Activated B cell treated with CpG ODN at 0.5 μM for 24 hours (primary cell): ENCODE measurements around the gene SNX12. TPM values are rescaled to one million over a fixed set of nuclear protein-coding genes. Genes with fewer than 3 reads are reported as not detected.

Experiments
- ATAC-seq: fragments of 200-7000 bp; cut with Tn5 transposase; one replicate; pipeline ENCODE4 v1.10.0; 2021; ENCODE audit warnings: low read depth, mild to moderate bottlenecking, moderate library complexity
- CTCF ChIA-PET: fragments of 350-600 bp; sonication (Branson Sonifier 250); formaldehyde crosslinking; loops from one replicate; lab custom pipeline; 2021; ENCODE audit warnings: antibody characterized with exemption; lab: Charles Lee
- POLR2A ChIA-PET: fragments of 350-600 bp; sonication (Branson Sonifier 250); formaldehyde crosslinking; loops from one replicate; lab custom pipeline; 2021; ENCODE audit warnings: antibody characterized with exemption; lab: Charles Lee
- DNase-seq: peaks from one replicate; pipeline ENCODE4 v3.0.0; 2022
- H3K27ac Mint-ChIP-seq: one replicate; pipeline ENCODE4 v1.8.0; 2020; ENCODE audit warnings: mixed read lengths
- H3K27me3 Mint-ChIP-seq: one replicate; pipeline ENCODE4 v1.8.0; 2021; ENCODE audit warnings: mixed read lengths
- H3K36me3 Mint-ChIP-seq: one replicate; pipeline ENCODE4 v1.8.0; 2021; ENCODE audit warnings: low read depth, mixed read lengths
- H3K4me1 Mint-ChIP-seq: one replicate; pipeline ENCODE4 v1.8.0; 2021; ENCODE audit warnings: mixed read lengths
- H3K4me3 Mint-ChIP-seq: one replicate; pipeline ENCODE4 v1.8.0; 2020; ENCODE audit warnings: mild to moderate bottlenecking, mixed read lengths
- H3K9me3 Mint-ChIP-seq: one replicate; pipeline ENCODE4 v1.8.0; 2020; ENCODE audit warnings: mixed read lengths
- intact Hi-C: fragments of 100-400 bp; cut with micrococcal nuclease; formaldehyde crosslinking; loops from one replicate; pipeline ENCODE4 v1.15.1; 2024
- total RNA-seq: library from RNA; stranded (reverse); gene quantifications from 2 replicates; pipeline ENCODE4 v1.2.3, GENCODE V29; 2022
- TF ChIP-seq, protein P1 (sequence below): fragments of 200-600 bp; IDR thresholded peaks from one replicate; pipeline ENCODE4 v1.8.0; 2022; ENCODE audit warnings: antibody characterized with exemption, mild to moderate bottlenecking

Gene SNX12
- total RNA-seq, 1 donor from 2014 or later: 44.8 TPM

DNA sequence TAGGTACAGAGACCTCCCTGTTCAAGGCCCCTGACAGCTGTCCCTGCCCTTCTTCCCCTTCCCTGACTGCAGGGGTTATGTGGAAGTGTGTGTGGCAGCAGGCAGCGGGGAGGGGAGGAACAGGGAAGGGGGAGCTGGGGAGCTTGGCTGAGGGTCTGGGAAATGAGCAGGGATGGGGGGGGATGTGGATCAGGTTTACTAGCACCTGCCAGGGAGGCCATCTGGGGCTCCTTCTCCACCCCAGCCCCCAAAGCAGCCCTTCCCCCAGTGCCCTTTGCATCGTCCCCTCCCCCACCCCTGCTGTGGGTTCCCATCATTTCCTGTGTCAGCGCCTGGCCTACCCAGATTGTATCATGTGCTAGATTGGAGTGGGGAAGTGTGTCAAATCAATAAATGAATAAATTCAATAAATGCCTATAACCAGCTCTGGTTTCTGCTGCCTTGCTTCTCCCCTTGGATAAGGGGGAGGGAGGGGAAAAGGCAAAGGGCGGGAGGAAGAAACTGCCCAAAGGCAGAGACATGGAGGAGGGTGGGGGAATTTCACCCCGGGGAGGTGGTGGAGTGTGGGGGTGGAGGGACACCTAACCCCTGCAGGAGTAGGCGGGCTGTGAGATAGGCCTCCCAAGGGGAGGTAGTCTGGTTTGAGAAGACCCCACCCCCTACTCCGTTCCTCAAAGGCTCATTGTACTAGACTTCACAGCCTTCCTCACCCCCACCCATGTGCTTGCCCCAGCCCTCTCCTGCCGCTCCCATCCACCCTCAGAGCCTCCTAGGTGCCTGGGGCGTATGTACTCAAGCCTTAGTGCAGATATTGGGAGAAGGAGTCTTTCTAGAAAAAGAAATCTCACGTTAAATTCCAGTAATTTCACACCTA lies 35.2 kb upstream of the SNX12 start:
- Mint-ChIP-seq H3K36me3 (peaks cover 30% of the 10 kb centered on the region), H3K4me3 (peak overlapping the region; percentile 62), H3K27me3 (no peaks in the 10 kb centered on the region), H3K9me3 (no peaks in the 10 kb centered on the region), H3K4me1 (peaks cover 56% of the 10 kb centered on the region), H3K27ac (peak overlapping the region; percentile 83)
- TF ChIP-seq, protein P1, sequence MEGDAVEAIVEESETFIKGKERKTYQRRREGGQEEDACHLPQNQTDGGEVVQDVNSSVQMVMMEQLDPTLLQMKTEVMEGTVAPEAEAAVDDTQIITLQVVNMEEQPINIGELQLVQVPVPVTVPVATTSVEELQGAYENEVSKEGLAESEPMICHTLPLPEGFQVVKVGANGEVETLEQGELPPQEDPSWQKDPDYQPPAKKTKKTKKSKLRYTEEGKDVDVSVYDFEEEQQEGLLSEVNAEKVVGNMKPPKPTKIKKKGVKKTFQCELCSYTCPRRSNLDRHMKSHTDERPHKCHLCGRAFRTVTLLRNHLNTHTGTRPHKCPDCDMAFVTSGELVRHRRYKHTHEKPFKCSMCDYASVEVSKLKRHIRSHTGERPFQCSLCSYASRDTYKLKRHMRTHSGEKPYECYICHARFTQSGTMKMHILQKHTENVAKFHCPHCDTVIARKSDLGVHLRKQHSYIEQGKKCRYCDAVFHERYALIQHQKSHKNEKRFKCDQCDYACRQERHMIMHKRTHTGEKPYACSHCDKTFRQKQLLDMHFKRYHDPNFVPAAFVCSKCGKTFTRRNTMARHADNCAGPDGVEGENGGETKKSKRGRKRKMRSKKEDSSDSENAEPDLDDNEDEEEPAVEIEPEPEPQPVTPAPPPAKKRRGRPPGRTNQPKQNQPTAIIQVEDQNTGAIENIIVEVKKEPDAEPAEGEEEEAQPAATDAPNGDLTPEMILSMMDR: no peak
- peak; percentile 82 for ATAC-seq
- CTCF ChIA-PET: interaction anchor here (2.0 kb wide), 1 partner anchor 15 kb away, joined by 7 read pairs; the partner anchor contains the start of gene MED12
- no peak for DNase-seq
- intact Hi-C loops: loop anchor here (1.0 kb wide), 2 partner anchors 8 to 15 kb away; partner anchors contain the start of genes IL2RG and MED12
- POLR2A ChIA-PET: interaction anchor here (0.9 to 8.2 kb wide), 6 partner anchors 8 to 48 kb away, joined by 3 to 89 read pairs (median 8); partner anchors contain the start of genes IL2RG, MED12 and SNX12

DNA sequence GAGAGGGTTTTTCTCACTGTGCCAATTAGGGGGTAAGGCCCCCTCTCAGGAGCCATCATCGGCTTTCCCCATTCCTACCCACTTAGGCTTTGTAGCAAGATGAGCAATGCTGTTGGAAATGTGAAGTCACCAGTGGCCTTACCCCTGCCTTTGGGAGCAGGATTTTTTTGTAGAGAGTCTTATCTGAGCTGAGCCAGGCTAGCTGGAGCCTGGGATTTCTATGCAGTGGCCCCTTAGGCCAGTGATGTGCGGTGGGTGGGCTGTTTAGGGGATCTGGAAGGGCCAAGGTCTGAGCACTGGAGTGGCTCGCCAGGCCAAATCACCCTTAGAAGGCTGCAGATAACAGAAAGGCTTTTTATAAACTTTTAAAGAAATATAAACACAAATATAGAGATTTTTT lies 34.2 kb upstream of the SNX12 start:
- no peak for ATAC-seq
- Mint-ChIP-seq H3K36me3 (peaks cover 19% of the 10 kb centered on the region), H3K9me3 (no peaks in the 10 kb centered on the region), H3K27ac (peak overlapping the region; percentile 83), H3K4me3 (no peak overlapping the region), H3K27me3 (no peaks in the 10 kb centered on the region), H3K4me1 (peaks cover 51% of the 10 kb centered on the region)
- POLR2A ChIA-PET: interaction anchor here (0.7 to 8.2 kb wide), 5 partner anchors 9 to 79 kb away, joined by 3 to 89 read pairs (median 4); partner anchors contain the start of genes IL2RG, MED12 and SNX12
- no peak for DNase-seq
- intact Hi-C loops: no loop called here
- TF ChIP-seq, protein P1: no peak
- CTCF ChIA-PET: interaction anchor here (2.0 to 4.1 kb wide), 3 partner anchors 9 to 28 kb away, joined by 7 to 32 read pairs (median 17); partner anchors contain the start of genes IL2RG and MED12

DNA sequence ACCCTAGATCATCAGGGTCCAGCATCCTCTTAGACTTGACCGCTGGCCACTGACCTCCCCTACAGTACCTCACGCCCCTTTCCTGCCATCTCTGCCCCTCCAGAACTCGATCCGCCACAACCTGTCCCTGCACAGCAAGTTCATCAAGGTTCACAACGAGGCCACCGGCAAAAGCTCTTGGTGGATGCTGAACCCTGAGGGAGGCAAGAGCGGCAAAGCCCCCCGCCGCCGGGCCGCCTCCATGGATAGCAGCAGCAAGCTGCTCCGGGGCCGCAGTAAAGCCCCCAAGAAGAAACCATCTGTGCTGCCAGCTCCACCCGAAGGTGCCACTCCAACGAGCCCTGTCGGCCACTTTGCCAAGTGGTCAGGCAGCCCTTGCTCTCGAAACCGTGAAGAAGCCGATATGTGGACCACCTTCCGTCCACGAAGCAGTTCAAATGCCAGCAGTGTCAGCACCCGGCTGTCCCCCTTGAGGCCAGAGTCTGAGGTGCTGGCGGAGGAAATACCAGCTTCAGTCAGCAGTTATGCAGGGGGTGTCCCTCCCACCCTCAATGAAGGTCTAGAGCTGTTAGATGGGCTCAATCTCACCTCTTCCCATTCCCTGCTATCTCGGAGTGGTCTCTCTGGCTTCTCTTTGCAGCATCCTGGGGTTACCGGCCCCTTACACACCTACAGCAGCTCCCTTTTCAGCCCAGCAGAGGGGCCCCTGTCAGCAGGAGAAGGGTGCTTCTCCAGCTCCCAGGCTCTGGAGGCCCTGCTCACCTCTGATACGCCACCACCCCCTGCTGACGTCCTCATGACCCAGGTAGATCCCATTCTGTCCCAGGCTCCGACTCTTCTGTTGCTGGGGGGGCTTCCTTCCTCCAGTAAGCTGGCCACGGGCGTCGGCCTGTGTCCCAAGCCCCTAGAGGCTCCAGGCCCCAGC lies 32.7 kb upstream of the SNX12 start:
- CTCF ChIA-PET: interaction anchor here (1.0 to 4.1 kb wide), 5 partner anchors 10 to 78 kb away, joined by 3 to 32 read pairs (median 4); partner anchors contain the start of gene IL2RG
- no peaks in the 10 kb centered on the region for H3K27me3 Mint-ChIP-seq
- ATAC-seq: no peak

DNA sequence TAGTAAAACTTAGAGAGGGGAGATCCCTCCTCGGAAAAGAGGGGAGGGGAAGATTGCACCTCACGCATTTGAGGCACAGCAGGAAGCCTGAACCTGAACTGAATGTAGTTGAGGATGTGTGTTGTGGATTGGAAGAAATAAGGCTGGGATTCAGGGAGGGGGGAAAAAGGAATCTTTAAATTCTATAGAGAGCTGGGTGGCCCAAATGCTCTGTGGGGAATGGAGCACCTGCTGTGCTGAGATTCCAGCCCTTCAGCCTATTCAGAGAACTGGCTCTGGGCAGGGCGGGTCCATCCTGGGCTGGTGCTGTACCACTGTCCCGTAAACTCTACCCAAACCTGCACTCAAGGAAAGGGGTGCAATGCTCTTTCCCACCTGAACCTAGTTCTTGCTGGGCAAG lies 31.6 kb upstream of the SNX12 start:
- POLR2A ChIA-PET: interaction anchor here (0.7 to 8.2 kb wide), 5 partner anchors 9 to 99 kb away, joined by 3 to 89 read pairs (median 5); partner anchors contain the start of genes IL2RG and MED12
- TF ChIP-seq, protein P1: no peak
- no peak for DNase-seq
- Mint-ChIP-seq H3K4me1 (peaks cover 48% of the 10 kb centered on the region), H3K4me3 (no peak overlapping the region), H3K36me3 (peaks cover 5% of the 10 kb centered on the region), H3K9me3 (no peaks in the 10 kb centered on the region), H3K27me3 (no peaks in the 10 kb centered on the region), H3K27ac (no peak overlapping the region)
- CTCF ChIA-PET: interaction anchor here (1.0 to 4.1 kb wide), 4 partner anchors 11 to 101 kb away, joined by 3 to 32 read pairs (median 14); partner anchors contain the start of genes IL2RG and MED12
- intact Hi-C loops: loop anchor here (10.0 kb wide), 1 partner anchor 965 kb away; the partner anchor contains the start of gene IGBP1
- ATAC-seq: no peak

More for the DNA sequence above, 32.7 kb upstream of the SNX12 start:
- Mint-ChIP-seq H3K4me1 (peaks cover 48% of the 10 kb centered on the region), H3K4me3 (no peak overlapping the region), H3K27ac (no peak overlapping the region), H3K9me3 (no peaks in the 10 kb centered on the region), H3K36me3 (peaks cover 7% of the 10 kb centered on the region)
- POLR2A ChIA-PET: interaction anchor here (0.7 to 8.2 kb wide), 5 partner anchors 10 to 183 kb away, joined by 3 to 89 read pairs (median 7); partner anchors contain the start of genes IL2RG, MED12 and NONO
- DNase-seq: no peak
- intact Hi-C loops: no loop called here
- TF ChIP-seq, protein P1: no peak
